22Rv1 (cell line): ENCODE measurements around the gene RBBP8NL.

ENCODE experiments used
- ZFX ChIP-seq: fragments of 450-650 bp; IDR thresholded peaks from 2 replicates; pipeline ENCODE4 v1.6.1; 2017; ENCODE audit warnings: antibody characterized with exemption, borderline replicate concordance
- TF ChIP-seq, protein P1 (sequence below): fragments of 450-650 bp; IDR thresholded peaks from 2 replicates; pipeline ENCODE4 v1.5.1; 2017; ENCODE audit warnings: mild to moderate bottlenecking

DNA sequence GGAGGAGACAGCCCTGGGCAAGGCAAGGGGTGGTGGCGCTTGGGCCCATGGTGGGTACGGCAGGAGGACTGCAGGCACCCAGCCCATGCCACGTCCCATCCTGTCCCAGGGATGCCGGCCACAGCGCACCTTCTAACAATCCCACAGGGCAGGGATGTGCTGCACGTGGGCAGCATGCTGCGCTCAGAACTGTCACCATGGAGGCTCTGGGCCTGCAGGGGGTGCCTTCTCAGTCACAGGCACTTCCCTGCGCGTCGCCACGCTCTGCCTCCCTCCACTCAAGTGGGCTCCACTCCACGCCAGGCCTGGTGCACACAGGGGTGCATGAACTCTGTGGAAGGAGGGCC, 22.6 kb downstream of the RBBP8NL start:
- TF ChIP-seq, protein P1, sequence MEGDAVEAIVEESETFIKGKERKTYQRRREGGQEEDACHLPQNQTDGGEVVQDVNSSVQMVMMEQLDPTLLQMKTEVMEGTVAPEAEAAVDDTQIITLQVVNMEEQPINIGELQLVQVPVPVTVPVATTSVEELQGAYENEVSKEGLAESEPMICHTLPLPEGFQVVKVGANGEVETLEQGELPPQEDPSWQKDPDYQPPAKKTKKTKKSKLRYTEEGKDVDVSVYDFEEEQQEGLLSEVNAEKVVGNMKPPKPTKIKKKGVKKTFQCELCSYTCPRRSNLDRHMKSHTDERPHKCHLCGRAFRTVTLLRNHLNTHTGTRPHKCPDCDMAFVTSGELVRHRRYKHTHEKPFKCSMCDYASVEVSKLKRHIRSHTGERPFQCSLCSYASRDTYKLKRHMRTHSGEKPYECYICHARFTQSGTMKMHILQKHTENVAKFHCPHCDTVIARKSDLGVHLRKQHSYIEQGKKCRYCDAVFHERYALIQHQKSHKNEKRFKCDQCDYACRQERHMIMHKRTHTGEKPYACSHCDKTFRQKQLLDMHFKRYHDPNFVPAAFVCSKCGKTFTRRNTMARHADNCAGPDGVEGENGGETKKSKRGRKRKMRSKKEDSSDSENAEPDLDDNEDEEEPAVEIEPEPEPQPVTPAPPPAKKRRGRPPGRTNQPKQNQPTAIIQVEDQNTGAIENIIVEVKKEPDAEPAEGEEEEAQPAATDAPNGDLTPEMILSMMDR: no peak
- no peak for TF ChIP-seq ZFX
